GM23248 (cell line): ENCODE measurements around the gene GNG10. TPM values are rescaled to one million over a fixed set of nuclear protein-coding genes. Genes with fewer than 3 reads are reported as not detected.
"Not testable (repeated sequence)": the region's sequence is repeated elsewhere in the genome, so short reads cannot be mapped to it uniquely, and the experiment has no call there.

Source experiments
- DNase-seq: peaks from one replicate; pipeline ENCODE4 v3.0.0-alpha.2; 2015
- H2AFZ ChIP-seq: fragments of 200-600 bp; sonication (generic); 2 replicates; pipeline ENCODE4 v1.6.1; 2016; ENCODE audit warnings: antibody characterized with exemption
- H3F3A ChIP-seq: fragments of 200-600 bp; sonication (generic); 2 replicates; pipeline ENCODE4 v1.6.1; 2016; ENCODE audit warnings: mild to moderate bottlenecking, antibody characterized with exemption, mixed run types; ENCODE audit not compliant: insufficient read depth
- H3K27ac ChIP-seq: fragments of 200-600 bp; sonication (generic); 2 replicates; pipeline ENCODE4 v1.5.1; 2016; ENCODE audit warnings: mild to moderate bottlenecking
- H3K27me3 ChIP-seq: fragments of 200-600 bp; sonication (generic); replicated peaks from 2 replicates; pipeline ENCODE4 v1.6.1; 2016; ENCODE audit warnings: mild to moderate bottlenecking; ENCODE audit not compliant: insufficient read depth
- H3K36me3 ChIP-seq: fragments of 200-600 bp; sonication (generic); 2 replicates; pipeline ENCODE4 v1.6.1; 2016; ENCODE audit warnings: low read depth, mild to moderate bottlenecking
- H3K4me1 ChIP-seq: fragments of 200-600 bp; sonication (generic); 2 replicates; pipeline ENCODE4 v1.6.1; 2016; ENCODE audit warnings: mild to moderate bottlenecking; ENCODE audit not compliant: insufficient read depth
- H3K4me2 ChIP-seq: fragments of 200-600 bp; sonication (generic); one replicate; pipeline ENCODE4 v1.6.1; 2016; ENCODE audit warnings: mild to moderate bottlenecking; ENCODE audit not compliant: unreplicated experiment
- H3K4me3 ChIP-seq: fragments of 200-600 bp; sonication (generic); 2 replicates; pipeline ENCODE4 v1.5.1; 2016; ENCODE audit warnings: mild to moderate bottlenecking
- H3K79me2 ChIP-seq: fragments of 200-600 bp; sonication (generic); 2 replicates; pipeline ENCODE4 v1.6.1; 2016; ENCODE audit warnings: mild to moderate bottlenecking; ENCODE audit not compliant: insufficient read depth
- H3K9ac ChIP-seq: fragments of 200-600 bp; sonication (generic); 2 replicates; pipeline ENCODE4 v1.6.1; 2016; ENCODE audit warnings: mild to moderate bottlenecking
- H3K9me2 ChIP-seq: fragments of 200-600 bp; sonication (generic); 2 replicates; pipeline ENCODE4 v1.6.1; 2016; ENCODE audit warnings: mixed run types, mild to moderate bottlenecking, moderate library complexity; ENCODE audit not compliant: insufficient read depth
- H3K9me3 ChIP-seq: fragments of 200-600 bp; sonication (generic); one replicate; pipeline ENCODE4 v1.6.1; 2017; ENCODE audit warnings: low read depth
- H4K20me1 ChIP-seq: fragments of 200-600 bp; sonication (generic); 2 replicates; pipeline ENCODE4 v1.6.0; 2016; ENCODE audit not compliant: insufficient read depth
- EZH2 ChIP-seq: fragments of 200-600 bp; sonication (generic); IDR thresholded peaks from 2 replicates; pipeline ENCODE4 v1.6.1; 2018; ENCODE audit warnings: antibody characterized with exemption, mild to moderate bottlenecking; ENCODE audit not compliant: insufficient read depth, poor library complexity, severe bottlenecking
- EZH2phosphoT487 ChIP-seq: fragments of 200-600 bp; sonication (generic); IDR thresholded peaks from 2 replicates; pipeline ENCODE4 v1.6.1; 2018; ENCODE audit warnings: antibody characterized with exemption, moderate library complexity, mild to moderate bottlenecking, low read depth; ENCODE audit not compliant: insufficient read depth
- WGBS, 2 experiments: methylation state at CpG; one replicate each; pipeline ENCODE4 v1.1.6; 2015 to 2017; ENCODE audit warnings: low lambda C conversion rate in 2 of 2, low coverage in 1 of 2; ENCODE audit errors: missing lambda C conversion rate in 2 of 2; 5-methylcytosine and 5-hydroxymethylcytosine counted together
- in situ Hi-C: fragments of 300-500 bp; cut with MboI; formaldehyde crosslinking; loops from 2 replicates; pipeline ENCODE4 v1.15.0; 2020
- polyA plus RNA-seq: library from polyadenylated mRNA; unstranded; fragments of >200 nt; fragmentation: Nextera tagmentation; extraction: Ambion mirVana; gene quantifications from 2 replicates; pipeline ENCODE4 v1.2.1, GENCODE V29; 2016
- total RNA-seq: library from RNA; depleted of rRNA; stranded (reverse); fragments of >200 nt; shearing (Covaris generic); gene quantifications from 2 replicates; pipeline ENCODE4 v1.2.3, GENCODE V29; 2014; rRNA removed

The GNG10 gene
- total RNA-seq (110 and 116 TPM in 2 replicates), polyA plus RNA-seq (121 and 122 TPM in 2 replicates)

GRCh38 chr9:111661150-111661801 is at the start of gene GNG10:
Gene GNG10 (plus strand): TSS chr9:111661605. CDS start chr9:111661635, 30 bp downstream.
- Histone ChIP-seq H3K4me2 (peak within 1 kb of the TSS; percentile 98), H3K9ac (peak within 1 kb of the TSS; percentile 82), H3K4me1 (peaks cover 10% of the 10 kb centered on the region; the same call in 1 of the 2 replicates), H3K27me3 (no peaks in the 10 kb centered on the region), H3K79me2 (peaks cover 43% of the 10 kb centered on the region), H3K4me3 (peak within 1 kb of the TSS; percentile 93), H3K36me3 (no peaks in the 10 kb centered on the region), H3F3A (0 out of 2 replicates have a peak, but pooled peaks cover 8% of the 10 kb centered on the region), H3K27ac (peak within 1 kb of the TSS; percentile 61), H3K9me3 (no peaks in the 10 kb centered on the region), H2AFZ (peak within 1 kb of the TSS; percentile 93), H4K20me1 (no peaks in the 10 kb centered on the region), H3K9me2 (no peaks in the 10 kb centered on the region)
- DNase-seq: peak; percentile 83
- in situ Hi-C loops: no loop called here
- 1% methylated on average over 34 to 50 of the region's 61 CpGs for WGBS, 2 experiments
- TF ChIP-seq EZH2phosphoT487 (no peak), EZH2 (no peak)

- in situ Hi-C loops: no loop called here
- no peaks in the 10 kb centered on the region for H3K36me3 ChIP-seq
Measured at GRCh38 chr9:111613436-111614040, 47.9 kb upstream of the GNG10 start.

GRCh38 chr9:111615928-111616327 is 45.5 kb upstream of the GNG10 start:
- Histone ChIP-seq H4K20me1 (no peaks in the 10 kb centered on the region), H3K27ac (no peak overlapping the region), H2AFZ (no peak overlapping the region), H3K4me1 (no peaks in the 10 kb centered on the region; the same call in 1 of the 2 replicates), H3F3A (no peaks in the 10 kb centered on the region), H3K9ac (no peak overlapping the region), H3K9me3 (no peaks in the 10 kb centered on the region), H3K4me2 (no peak overlapping the region), H3K36me3 (no peaks in the 10 kb centered on the region), H3K79me2 (no peaks in the 10 kb centered on the region), H3K27me3 (peaks cover 3% of the 10 kb centered on the region; the same call in 1 of the 2 replicates), H3K9me2 (no peaks in the 10 kb centered on the region), H3K4me3 (no peak overlapping the region)
- no peak for TF ChIP-seq EZH2phosphoT487
- no peak for TF ChIP-seq EZH2
- 42 to 60% methylated on average over 3 of the region's 3 CpGs for WGBS, 2 experiments
- in situ Hi-C loops: no loop called here
- no peak for DNase-seq

More at GRCh38 chr9:111613436-111614040, 47.9 kb upstream of the GNG10 start:
- H3F3A ChIP-seq: no peaks in the 10 kb centered on the region
- TF ChIP-seq EZH2 (no peak), EZH2phosphoT487 (no peak)
- H3K4me2 ChIP-seq: no peak overlapping the region
- H2AFZ ChIP-seq: no peak overlapping the region
- no peak for DNase-seq
- no peaks in the 10 kb centered on the region for H3K79me2 ChIP-seq
- no peak overlapping the region for H3K4me3 ChIP-seq
- no peaks in the 10 kb centered on the region for H4K20me1 ChIP-seq
- H3K9ac ChIP-seq: no peak overlapping the region
- H3K27me3 ChIP-seq: peaks cover 10% of the 10 kb centered on the region; the same call in 1 of the 2 replicates
- no peaks in the 10 kb centered on the region for H3K9me3 ChIP-seq
- H3K9me2 ChIP-seq: no peaks in the 10 kb centered on the region
- H3K27ac ChIP-seq: no peak overlapping the region
- WGBS, 2 experiments: 30 to 58% methylated on average over 4 of the region's 4 CpGs
- H3K4me1 ChIP-seq: no peaks in the 10 kb centered on the region; the same call in 1 of the 2 replicates

- H3F3A ChIP-seq, H3K9me3 ChIP-seq, H2AFZ ChIP-seq, H3K9ac ChIP-seq, H4K20me1 ChIP-seq, H3K27me3 ChIP-seq, H3K4me3 ChIP-seq, H3K27ac ChIP-seq, H3K4me1 ChIP-seq, H3K9me2 ChIP-seq, DNase-seq, H3K79me2 ChIP-seq, H3K4me2 ChIP-seq, H3K36me3 ChIP-seq, in situ Hi-C loops: not testable (repeated sequence)
- WGBS, 2 experiments: 88% methylated on average over 27 of the region's 29 CpGs; no CpG with 5 or more reads in 1 of the 2 experiments
Measured at GRCh38 chr9:111617349-111617748, 44.1 kb upstream of the GNG10 start.
